ENCODE results near the gene S100P.
"Not testable (repeated sequence)": the region's sequence is repeated elsewhere in the genome, so short reads cannot be mapped to it uniquely, and the experiment has no call there.

Gene S100P

GRCh38 chr4:6693231-6694176 is at the start of gene S100P:
Gene S100P, plus strand, starts transcription at chr4:6693878. Its CDS starts 55 bp downstream, at chr4:6693933.
- Mint-ChIP-seq H3K27me3 (no peaks in the 10 kb centered on the region), H3K9me3 (no peaks in the 10 kb centered on the region), H3K27ac (peak within 1 kb of the TSS; percentile 86), H3K4me1 (ENCODE audit: low read depth) (peaks cover 89% of the 10 kb centered on the region), H3K36me3 (ENCODE audit: low read depth) (peaks cover 5% of the 10 kb centered on the region), H3K4me3 (peak within 1 kb of the TSS; percentile 25)

- Mint-ChIP-seq H3K27ac (no peak overlapping the region), H3K27me3 (no peaks in the 10 kb centered on the region)
Observed at GRCh38 chr4:6644792-6645530, 48.7 kb upstream of the S100P start.

GRCh38 chr4:6647169-6647568 is 46.5 kb upstream of the S100P start:
- Mint-ChIP-seq H3K36me3 (ENCODE audit: low read depth) (peaks cover 18% of the 10 kb centered on the region), H3K27ac (peak overlapping the region; percentile 43), H3K4me3 (no peak overlapping the region), H3K27me3 (no peaks in the 10 kb centered on the region), H3K9me3 (no peaks in the 10 kb centered on the region), H3K4me1 (ENCODE audit: low read depth) (peaks cover 18% of the 10 kb centered on the region)

More at GRCh38 chr4:6644792-6645530, 48.7 kb upstream of the S100P start:
- no peaks in the 10 kb centered on the region for H3K9me3 Mint-ChIP-seq
- H3K4me3 Mint-ChIP-seq = no peak overlapping the region
- peaks cover 36% of the 10 kb centered on the region for H3K36me3 Mint-ChIP-seq (ENCODE audit: low read depth)
- H3K4me1 Mint-ChIP-seq (ENCODE audit: low read depth) = peaks cover 36% of the 10 kb centered on the region

GRCh38 chr4:6647582-6648230 is 46.0 kb upstream of the S100P start:
- no peak overlapping the region for H3K4me3 Mint-ChIP-seq
- H3K27me3 Mint-ChIP-seq = no peaks in the 10 kb centered on the region
- no peaks in the 10 kb centered on the region for H3K9me3 Mint-ChIP-seq
- H3K4me1 Mint-ChIP-seq (ENCODE audit: low read depth) = peaks cover 13% of the 10 kb centered on the region
- H3K36me3 Mint-ChIP-seq (ENCODE audit: low read depth) = peaks cover 12% of the 10 kb centered on the region
- peak overlapping the region; percentile 43 for H3K27ac Mint-ChIP-seq

GRCh38 chr4:6649216-6649615 is 44.5 kb upstream of the S100P start:
- Mint-ChIP-seq H3K27me3 (no peaks in the 10 kb centered on the region), H3K4me1 (ENCODE audit: low read depth) (no peaks in the 10 kb centered on the region), H3K9me3 (no peaks in the 10 kb centered on the region), H3K27ac (no peak overlapping the region), H3K4me3 (no peak overlapping the region), H3K36me3 (ENCODE audit: low read depth) (peaks cover 4% of the 10 kb centered on the region)

GRCh38 chr4:6654211-6654610 is 39.5 kb upstream of the S100P start:
- H3K4me1 Mint-ChIP-seq (ENCODE audit: low read depth) = peaks cover 13% of the 10 kb centered on the region
- not testable (repeated sequence) for H3K27me3 Mint-ChIP-seq; H3K4me3 Mint-ChIP-seq; H3K36me3 Mint-ChIP-seq (ENCODE audit: low read depth); H3K9me3 Mint-ChIP-seq; H3K27ac Mint-ChIP-seq

GRCh38 chr4:6655291-6655690 is 38.4 kb upstream of the S100P start:
- not testable (repeated sequence) for H3K27ac Mint-ChIP-seq; H3K4me3 Mint-ChIP-seq; H3K36me3 Mint-ChIP-seq (ENCODE audit: low read depth); H3K27me3 Mint-ChIP-seq; H3K9me3 Mint-ChIP-seq
- peaks cover 15% of the 10 kb centered on the region for H3K4me1 Mint-ChIP-seq (ENCODE audit: low read depth)

- peaks cover 6% of the 10 kb centered on the region for H3K27me3 Mint-ChIP-seq
- H3K4me3 Mint-ChIP-seq = no peak overlapping the region
- H3K27ac Mint-ChIP-seq = no peak overlapping the region
- no peaks in the 10 kb centered on the region for H3K36me3 Mint-ChIP-seq (ENCODE audit: low read depth)
- no peaks in the 10 kb centered on the region for H3K9me3 Mint-ChIP-seq
- peaks cover 15% of the 10 kb centered on the region for H3K4me1 Mint-ChIP-seq (ENCODE audit: low read depth)
Observed at GRCh38 chr4:6655924-6656323, 37.8 kb upstream of the S100P start.

GRCh38 chr4:6657242-6658208 is 36.2 kb upstream of the S100P start:
- no peaks in the 10 kb centered on the region for H3K9me3 Mint-ChIP-seq
- no peak overlapping the region for H3K4me3 Mint-ChIP-seq
- no peak overlapping the region for H3K27ac Mint-ChIP-seq
- H3K27me3 Mint-ChIP-seq = peaks cover 19% of the 10 kb centered on the region
- H3K4me1 Mint-ChIP-seq (ENCODE audit: low read depth) = peaks cover 15% of the 10 kb centered on the region
- no peaks in the 10 kb centered on the region for H3K36me3 Mint-ChIP-seq (ENCODE audit: low read depth)

- Mint-ChIP-seq H3K27ac (no peak overlapping the region), H3K27me3 (peaks cover 25% of the 10 kb centered on the region), H3K4me3 (peak overlapping the region; percentile 66), H3K4me1 (ENCODE audit: low read depth) (peaks cover 15% of the 10 kb centered on the region), H3K36me3 (ENCODE audit: low read depth) (no peaks in the 10 kb centered on the region), H3K9me3 (no peaks in the 10 kb centered on the region)
Observed at GRCh38 chr4:6658209-6658595, 35.5 kb upstream of the S100P start.

GRCh38 chr4:6658597-6659075 is 35.0 kb upstream of the S100P start:
- peak overlapping the region; percentile 66 for H3K4me3 Mint-ChIP-seq
- H3K36me3 Mint-ChIP-seq (ENCODE audit: low read depth) = no peaks in the 10 kb centered on the region
- peaks cover 30% of the 10 kb centered on the region for H3K27me3 Mint-ChIP-seq
- H3K4me1 Mint-ChIP-seq (ENCODE audit: low read depth) = peaks cover 15% of the 10 kb centered on the region
- no peaks in the 10 kb centered on the region for H3K9me3 Mint-ChIP-seq
- H3K27ac Mint-ChIP-seq = no peak overlapping the region

GRCh38 chr4:6659897-6660296 is 33.8 kb upstream of the S100P start:
- Mint-ChIP-seq H3K4me1 (ENCODE audit: low read depth) (peaks cover 15% of the 10 kb centered on the region), H3K27ac (no peak overlapping the region), H3K27me3 (peaks cover 31% of the 10 kb centered on the region), H3K36me3 (ENCODE audit: low read depth) (no peaks in the 10 kb centered on the region), H3K9me3 (no peaks in the 10 kb centered on the region), H3K4me3 (no peak overlapping the region)

- no peak overlapping the region for H3K4me3 Mint-ChIP-seq
- H3K27me3 Mint-ChIP-seq = peaks cover 31% of the 10 kb centered on the region
- peaks cover 15% of the 10 kb centered on the region for H3K4me1 Mint-ChIP-seq (ENCODE audit: low read depth)
- no peaks in the 10 kb centered on the region for H3K9me3 Mint-ChIP-seq
- no peak overlapping the region for H3K27ac Mint-ChIP-seq
- H3K36me3 Mint-ChIP-seq (ENCODE audit: low read depth) = no peaks in the 10 kb centered on the region
Observed at GRCh38 chr4:6660430-6660829, 33.2 kb upstream of the S100P start.

GRCh38 chr4:6662591-6662990 is 31.1 kb upstream of the S100P start:
- Mint-ChIP-seq H3K27ac (no peak overlapping the region), H3K9me3 (no peaks in the 10 kb centered on the region), H3K36me3 (ENCODE audit: low read depth) (no peaks in the 10 kb centered on the region), H3K4me1 (ENCODE audit: low read depth) (peaks cover 15% of the 10 kb centered on the region), H3K4me3 (no peak overlapping the region), H3K27me3 (peaks cover 31% of the 10 kb centered on the region)

Data from stimulated activated naive CD8-positive, alpha-beta T cell treated with anti-CD3 and anti-CD28 coated beads, Interleukin-15, Interleukin-2, amounts not matched to agents 100 ng/mL and 50 ng/mL, for 24 hours (primary cell).